GM12873 (cell line): ENCODE data around the gene HACD1.

Experiments used
- CTCF ChIP-seq: IDR thresholded peaks from 2 replicates; pipeline ENCODE4 v1.5.1; 2012; ENCODE audit warnings: low read depth, mild to moderate bottlenecking, moderate library complexity, low read length, control low read depth; ENCODE audit not compliant: insufficient read depth; ENCODE audit errors: missing control alignments

Gene HACD1

GRCh38 chr10:17616403-17617030 lies 657 bp downstream of the HACD1 start:
- no peak for TF ChIP-seq CTCF

GRCh38 chr10:17609523-17610079 lies 7.6 kb downstream of the HACD1 start:
- no peak for TF ChIP-seq CTCF

GRCh38 chr10:17607603-17608332 lies 9.4 kb downstream of the HACD1 start:
- TF ChIP-seq CTCF, result peak; percentile 74

GRCh38 chr10:17607060-17607459 lies 10.1 kb downstream of the HACD1 start:
- TF ChIP-seq CTCF, result no peak

GRCh38 chr10:17606547-17607040 lies 10.6 kb downstream of the HACD1 start:
- no peak for TF ChIP-seq CTCF

GRCh38 chr10:17605936-17606335 lies 11.2 kb downstream of the HACD1 start:
- TF ChIP-seq CTCF, result no peak

GRCh38 chr10:17599089-17599488 lies 18.1 kb downstream of the HACD1 start:
- peak; percentile 9 for TF ChIP-seq CTCF
